ENCODE results near the gene CTBP2. TPM values are rescaled to one million over a fixed set of nuclear protein-coding genes. Genes with fewer than 3 reads are reported as not detected.

Gene CTBP2
- total and polyA plus RNA-seq, 2 of the 13 experiments (the other 11 are each of a cell fraction or from before 2014, with no cell fraction given): 0.08 TPM; not detected in 1

- TF ChIP-seq ZNF382 (CRISPR knock-in tag; IDR thresholded peaks at IDR 0.05; ENCODE audit: borderline replicate concordance) (no peak), ARID2 (CRISPR knock-in tag; IDR thresholded peaks at IDR 0.05; ENCODE audit: borderline replicate concordance) (no peak), ZFP91 (CRISPR knock-in tag; IDR thresholded peaks at IDR 0.05; ENCODE audit: borderline replicate concordance) (no peak), PAX8 (CRISPR knock-in tag; IDR thresholded peaks at IDR 0.05; ENCODE audit: borderline replicate concordance) (no peak), XBP1 (CRISPR knock-in tag; IDR thresholded peaks at IDR 0.05) (no peak), THAP9 (CRISPR knock-in tag; IDR thresholded peaks at IDR 0.05; ENCODE audit: borderline replicate concordance) (no peak)
Observed at GRCh38 chr10:125201108-125201524, 40.8 kb upstream of the CTBP2 start (continued).

- no peak overlapping the region for H3K4me3 ChIP-seq (replicated peaks in 1 of 3; ENCODE audit: insufficient read depth in 1 of 3, low read depth in 2 of 3, low read length in 3 of 3)
- no peak overlapping the region for H3K9ac ChIP-seq (ENCODE audit: insufficient read depth, low read depth, low read length)
- no peak overlapping the region for H3K27ac ChIP-seq (ENCODE audit: extremely low read length, insufficient read depth, low read length)
- no peaks in the 10 kb centered on the region for H3K9me3 ChIP-seq (ENCODE audit: low read length)
- no TSS peak for BruUV-seq (replicated peaks)
- no peaks in the 10 kb centered on the region for H3K79me2 ChIP-seq (ENCODE audit: insufficient read depth, low read length)
- DNase-seq (ENCODE audit: low spot score): no peak
- no peak overlapping the region for H3K4me2 ChIP-seq (ENCODE audit: low read depth, low read length)
- ATAC-seq: no peak
- no peaks in the 10 kb centered on the region for H4K20me1 ChIP-seq (ENCODE audit: insufficient read depth, low read length)
- peaks cover 0 to 16% of the 10 kb centered on the region in 2 experiments; a peak in 2 of 5 replicates for H3K27me3 ChIP-seq (ENCODE audit: control insufficient read depth in 1 of 2, insufficient read depth in 2 of 2, low read length in 2 of 2)
- H3K4me1 ChIP-seq (ENCODE audit: insufficient read depth, low read length): no peaks in the 10 kb centered on the region
- ChIA-PET POLR2A (no interaction called here), CTCF (ENCODE audit: low intra/inter-chr PET ratio, low total read pairs) (no interaction called here)
- no peak for FAIRE-seq
- no peaks in the 10 kb centered on the region for H3K36me3 ChIP-seq (replicated peaks in 1 of 2; ENCODE audit: control insufficient read depth in 1 of 2, insufficient read depth in 2 of 2, low read length in 2 of 2)
- intact Hi-C loops (cut with micrococcal nuclease; ENCODE audit: unreplicated experiment): no loop called here
- no peak overlapping the region for H2AFZ ChIP-seq (ENCODE audit: low read length)
- in situ Hi-C loops (cut with HindIII; ENCODE audit: extremely low pct_ligation_motif_present, low pct_unique_long_range_greater_than_20kb): no loop called here
- 0% methylated on average over 2 of the region's 3 CpGs for WGBS (ENCODE audit: low lambda C conversion rate)
- TF ChIP-seq FOXM1 (CRISPR knock-in tag; IDR thresholded peaks at IDR 0.05) (no peak), TBP (CRISPR knock-in tag; IDR thresholded peaks at IDR 0.05) (no peak), NFKB2 (CRISPR knock-in tag; IDR thresholded peaks at IDR 0.05; ENCODE audit: borderline replicate concordance) (no peak), MLLT10 (CRISPR knock-in tag; IDR thresholded peaks at IDR 0.05) (no peak), ZNF570 (CRISPR knock-in tag; IDR thresholded peaks at IDR 0.05; ENCODE audit: borderline replicate concordance) (no peak), MED8 (CRISPR knock-in tag; IDR thresholded peaks at IDR 0.05; ENCODE audit: insufficient replicate concordance) (no peak), MIXL1 (CRISPR knock-in tag; IDR thresholded peaks at IDR 0.05) (no peak), IKZF1 (IDR thresholded peaks at IDR 0.05) (no peak), ZFP41 (CRISPR knock-in tag; IDR thresholded peaks at IDR 0.05; ENCODE audit: borderline replicate concordance) (no peak), HES4 (CRISPR knock-in tag; IDR thresholded peaks at IDR 0.05; ENCODE audit: borderline replicate concordance) (no peak), CENPX (CRISPR knock-in tag; IDR thresholded peaks at IDR 0.05) (no peak), KDM2A (CRISPR knock-in tag; IDR thresholded peaks at IDR 0.05; ENCODE audit: borderline replicate concordance, low read depth) (no peak), NR3C1 (CRISPR knock-in tag; IDR thresholded peaks at IDR 0.05) (no peak), MZF1 (CRISPR knock-in tag; IDR thresholded peaks at IDR 0.05; ENCODE audit: borderline replicate concordance) (no peak), MAFK (conservative IDR thresholded peaks at IDR 0.05 in 1 of 2, IDR thresholded peaks at IDR 0.05 in 1 of 2; ENCODE audit: low read length in 2 of 2) (no peak), SMARCC2 (IDR thresholded peaks at IDR 0.05) (no peak)
Observed at GRCh38 chr10:125200396-125200795, 40.0 kb upstream of the CTBP2 start.

Data from HepG2 (cell line).